ENCODE results near the gene CDKN2B. TPM values are rescaled to one million over a fixed set of nuclear protein-coding genes. Genes with fewer than 3 reads are reported as not detected.

Gene CDKN2B
- total RNA-seq, 3 donors from 2014 or later (not counting 1 experiment from before 2014, with no cell fraction given) = 0.16 to 0.30 TPM; not detected in 1

GRCh38 chr9:21984101-21984500 lies 25.0 kb downstream of the CDKN2B start:
- no peaks in the 10 kb centered on the region for H3K4me1 ChIP-seq (ENCODE audit: control insufficient read depth, insufficient read depth, low read length)
- no peak overlapping the region for H3K27ac ChIP-seq (ENCODE audit: low read length)
- Mint-ChIP-seq H3K9me3 (no peaks in the 10 kb centered on the region), H3K4me3 (no peak overlapping the region), H3K36me3 (no peaks in the 10 kb centered on the region), H3K27me3 (ENCODE audit: low read depth in 2 of 2) (peaks cover 47 to 81% of the 10 kb centered on the region in 2 donors), H3K27ac (no peak overlapping the region), H3K4me1 (peaks cover 0 to 7% of the 10 kb centered on the region in 2 donors)
- TF ChIP-seq CTCF (IDR thresholded peaks at IDR 0.05) = no peak
- no peak for ATAC-seq
- H3K4me3 ChIP-seq (ENCODE audit: low read length) = no peak overlapping the region
- peaks cover 68% of the 10 kb centered on the region for H3K27me3 ChIP-seq (ENCODE audit: control insufficient read depth, insufficient read depth, low read length)
- H3K36me3 ChIP-seq (ENCODE audit: control insufficient read depth, insufficient read depth, low read length) = no peaks in the 10 kb centered on the region
- DNase-seq = no peak
- H3K9me3 ChIP-seq (ENCODE audit: control insufficient read depth, insufficient read depth, low read length) = no peaks in the 10 kb centered on the region
- intact Hi-C loops (cut with micrococcal nuclease) = no loop called here

GRCh38 chr9:21983561-21983935 lies 25.6 kb downstream of the CDKN2B start:
- no peaks in the 10 kb centered on the region for H3K9me3 Mint-ChIP-seq
- peaks cover 68% of the 10 kb centered on the region for H3K27me3 ChIP-seq (ENCODE audit: control insufficient read depth, insufficient read depth, low read length)
- 86% methylated on average over 1 of the region's 1 CpG for WGBS (ENCODE audit: insufficient coverage)
- DNase-seq (no peak), ATAC-seq (no peak)
- intact Hi-C loops (cut with micrococcal nuclease) = no loop called here
- H3K4me1 Mint-ChIP-seq = peaks cover 0 to 7% of the 10 kb centered on the region in 2 donors
- H3K27ac ChIP-seq (ENCODE audit: low read length) = no peak overlapping the region
- no peak overlapping the region for H3K4me3 Mint-ChIP-seq
- no peaks in the 10 kb centered on the region for H3K36me3 Mint-ChIP-seq
- H3K4me1 ChIP-seq (ENCODE audit: control insufficient read depth, insufficient read depth, low read length) = no peaks in the 10 kb centered on the region
- no peak for TF ChIP-seq CTCF (IDR thresholded peaks at IDR 0.05)
- no peak overlapping the region for H3K4me3 ChIP-seq (ENCODE audit: low read length)
- H3K27ac Mint-ChIP-seq = no peak overlapping the region
- no peaks in the 10 kb centered on the region for H3K9me3 ChIP-seq (ENCODE audit: control insufficient read depth, insufficient read depth, low read length)
- H3K36me3 ChIP-seq (ENCODE audit: control insufficient read depth, insufficient read depth, low read length) = no peaks in the 10 kb centered on the region
- H3K27me3 Mint-ChIP-seq (ENCODE audit: low read depth in 2 of 2) = peaks cover 48 to 81% of the 10 kb centered on the region in 2 donors

GRCh38 chr9:21982861-21983560 lies 26.1 kb downstream of the CDKN2B start:
- no peak for ATAC-seq
- Mint-ChIP-seq H3K36me3 (no peaks in the 10 kb centered on the region), H3K9me3 (no peaks in the 10 kb centered on the region), H3K27ac (no peak overlapping the region), H3K4me3 (no peak overlapping the region), H3K27me3 (ENCODE audit: low read depth in 2 of 2) (peaks cover 47 to 80% of the 10 kb centered on the region in 2 donors), H3K4me1 (peaks cover 0 to 7% of the 10 kb centered on the region in 2 donors)
- no peak for DNase-seq
- H3K27ac ChIP-seq (ENCODE audit: low read length) = no peak overlapping the region
- no peaks in the 10 kb centered on the region for H3K36me3 ChIP-seq (ENCODE audit: control insufficient read depth, insufficient read depth, low read length)
- no CpG with 5 or more reads among the region's 1 CpG for WGBS (ENCODE audit: insufficient coverage)
- intact Hi-C loops (cut with micrococcal nuclease) = no loop called here
- peaks cover 70% of the 10 kb centered on the region for H3K27me3 ChIP-seq (ENCODE audit: control insufficient read depth, insufficient read depth, low read length)
- H3K4me1 ChIP-seq (ENCODE audit: control insufficient read depth, insufficient read depth, low read length) = no peaks in the 10 kb centered on the region
- H3K4me3 ChIP-seq (ENCODE audit: low read length) = no peak overlapping the region
- H3K9me3 ChIP-seq (ENCODE audit: control insufficient read depth, insufficient read depth, low read length) = no peaks in the 10 kb centered on the region
- TF ChIP-seq CTCF (IDR thresholded peaks at IDR 0.05) = no peak

- DNase-seq (no peak), ATAC-seq (no peak)
- no peak for TF ChIP-seq CTCF (IDR thresholded peaks at IDR 0.05)
- no peak overlapping the region for H3K27ac Mint-ChIP-seq
- peaks cover 0 to 7% of the 10 kb centered on the region in 2 donors for H3K4me1 Mint-ChIP-seq
- H3K4me3 Mint-ChIP-seq = no peak overlapping the region
- intact Hi-C loops (cut with micrococcal nuclease) = no loop called here
- H3K36me3 Mint-ChIP-seq = no peaks in the 10 kb centered on the region
- H3K27me3 ChIP-seq (ENCODE audit: control insufficient read depth, insufficient read depth, low read length) = peaks cover 70% of the 10 kb centered on the region
- H3K36me3 ChIP-seq (ENCODE audit: control insufficient read depth, insufficient read depth, low read length) = no peaks in the 10 kb centered on the region
- peaks cover 48 to 80% of the 10 kb centered on the region in 2 donors for H3K27me3 Mint-ChIP-seq (ENCODE audit: low read depth in 2 of 2)
- no peak overlapping the region for H3K4me3 ChIP-seq (ENCODE audit: low read length)
- no peaks in the 10 kb centered on the region for H3K9me3 Mint-ChIP-seq
- WGBS (ENCODE audit: insufficient coverage) = no CpG with 5 or more reads among the region's 1 CpG
- no peak overlapping the region for H3K27ac ChIP-seq (ENCODE audit: low read length)
- H3K4me1 ChIP-seq (ENCODE audit: control insufficient read depth, insufficient read depth, low read length) = no peaks in the 10 kb centered on the region
- H3K9me3 ChIP-seq (ENCODE audit: control insufficient read depth, insufficient read depth, low read length) = no peaks in the 10 kb centered on the region
These were observed 26.7 kb downstream of the CDKN2B start for GRCh38 chr9:21982391-21982790.

Data from natural killer cell (primary cell).